Measurements from ENCODE around the gene ZNRF4. TPM values are rescaled to one million over a fixed set of nuclear protein-coding genes. Genes with fewer than 3 reads are reported as not detected.

ZNRF4 gene
- total and polyA plus RNA-seq, 2 of the 8 experiments (the other 6 are each of a cell fraction or from before 2014, with no cell fraction given), result not detected

GRCh38 chr19:5458420-5458819 is 3.2 kb downstream of the ZNRF4 start:
- CTCF ChIA-PET (ENCODE audit: partially characterized antibody), result interaction anchor here (0.7 to 1.2 kb wide), 2 partner anchors 44 to 76 kb away, joined by 3 read pairs; no protein-coding TSS in a partner anchor
- H4K5ac ChIP-seq (ENCODE audit: insufficient read length, low read depth, low read length), result no peak overlapping the region
- H2BK120ac ChIP-seq (replicated peaks; ENCODE audit: low read depth, low read length), result no peak overlapping the region
- no peak overlapping the region for H3K23ac ChIP-seq (ENCODE audit: insufficient read length)
- no peaks in the 10 kb centered on the region for H3K36me3 ChIP-seq (ENCODE audit: control insufficient read depth in 2 of 4, insufficient read depth in 4 of 4, low read length in 3 of 4)
- no peak overlapping the region for H2AK5ac ChIP-seq (ENCODE audit: low read depth, low read length)
- no peaks in the 10 kb centered on the region for H3K23me2 ChIP-seq (ENCODE audit: low read depth, low read length)
- H4K8ac ChIP-seq (ENCODE audit: extremely low read depth, insufficient read depth, low read length), result no peak overlapping the region
- no peak overlapping the region for H3K56ac ChIP-seq (replicated peaks; ENCODE audit: insufficient read length, low read depth, low read length)
- POLR2A ChIA-PET (ENCODE audit: partially characterized antibody), result interaction anchor here (1.1 to 1.2 kb wide), 2 partner anchors 13 to 18 kb away, joined by 3 read pairs; no protein-coding TSS in a partner anchor
- H3K4me3 ChIP-seq (ENCODE audit: extremely low read depth in 1 of 4, insufficient read depth in 2 of 4, low read depth in 3 of 4, low read length in 4 of 4), result no peak overlapping the region
- H3K4me2 ChIP-seq (ENCODE audit: insufficient read depth in 1 of 2, low read depth in 2 of 2, low read length in 2 of 2), result no peak overlapping the region
- no peak overlapping the region for H2BK15ac ChIP-seq (ENCODE audit: low read length)
- H3K4ac ChIP-seq (replicated peaks; ENCODE audit: insufficient read length, low read depth, low read length), result no peak overlapping the region
- H3K27ac ChIP-seq (ENCODE audit: low read depth, low read length), result no peak overlapping the region
- no peak overlapping the region for H4K91ac ChIP-seq (replicated peaks; ENCODE audit: insufficient read length, low read length)
- peaks cover 0 to 1% (median 0%) of the 10 kb centered on the region in 4 experiments; a peak in 3 of 7 replicates for H3K27me3 ChIP-seq (replicated peaks in 1 of 4; ENCODE audit: control insufficient read depth in 3 of 4, extremely low read depth in 1 of 4, insufficient read depth in 3 of 4, low read length in 3 of 4)
- H2BK20ac ChIP-seq (ENCODE audit: low read length), result no peak overlapping the region
- H2AFZ ChIP-seq (ENCODE audit: low read length), result no peak overlapping the region
- FAIRE-seq, result no peak
- H2BK12ac ChIP-seq (ENCODE audit: low read depth, low read length), result no peak overlapping the region
- no peaks in the 10 kb centered on the region for H4K20me1 ChIP-seq (replicated peaks in 1 of 2; ENCODE audit: control insufficient read depth in 1 of 2, insufficient read depth in 2 of 2, low read length in 2 of 2)
- no peak overlapping the region for H3K18ac ChIP-seq (ENCODE audit: extremely low read depth, low read length)
- H3K79me1 ChIP-seq (ENCODE audit: low read depth, low read length), result no peaks in the 10 kb centered on the region
- WGBS, 2 experiments (ENCODE audit: extremely low coverage in 1 of 2, insufficient coverage in 1 of 2, insufficient read length in 1 of 2, insufficient replicate concordance in 2 of 2, low coverage in 1 of 2, low lambda C conversion rate in 2 of 2, missing lambda C conversion rate in 1 of 2), result 87% methylated on average over 7 of the region's 7 CpGs; no CpG with 5 or more reads in 1 of the 2 experiments
- H3K9me3 ChIP-seq (ENCODE audit: insufficient read depth in 2 of 2, low read depth in 1 of 2, low read length in 1 of 2), result 0 out of 4 replicates have a peak, but pooled peaks cover 0 to 3% of the 10 kb centered on the region in 2 experiments
- H2BK5ac ChIP-seq (ENCODE audit: low read depth, low read length), result no peak overlapping the region
- no peak overlapping the region for H3K9ac ChIP-seq (replicated peaks in 1 of 4; ENCODE audit: extremely low read depth in 1 of 4, low read depth in 3 of 4, low read length in 3 of 4)
- no peaks in the 10 kb centered on the region for H3K4me1 ChIP-seq (replicated peaks in 1 of 4; ENCODE audit: control insufficient read depth in 3 of 4, insufficient read depth in 4 of 4, low read length in 3 of 4)
- H3K79me2 ChIP-seq (ENCODE audit: control insufficient read depth in 1 of 2, insufficient read depth in 2 of 2, low read length in 2 of 2), result no peaks in the 10 kb centered on the region
- H3K14ac ChIP-seq (ENCODE audit: insufficient read length), result no peak overlapping the region
- DNase-seq (ENCODE audit: low read depth in 1 of 2, low spot score in 2 of 2), result no peak
- TF ChIP-seq MAFK (IDR thresholded peaks at IDR 0.05; ENCODE audit: low read depth, low read length), result no peak
- no peak for TF ChIP-seq TCF12 (IDR thresholded peaks at IDR 0.05; ENCODE audit: low read depth, low read length)
- TF ChIP-seq CHD2 (IDR thresholded peaks at IDR 0.05; ENCODE audit: low read length), result no peak
- TF ChIP-seq FOSL1 (IDR thresholded peaks at IDR 0.05; ENCODE audit: insufficient read depth, low read depth, low read length), result no peak
- TF ChIP-seq YY1 (IDR thresholded peaks at IDR 0.05; ENCODE audit: low read depth, low read length), result no peak
- no peak for TF ChIP-seq HDAC6 (IDR thresholded peaks at IDR 0.05; ENCODE audit: low read depth, low read length)
- no peak for TF ChIP-seq E2F6 (IDR thresholded peaks at IDR 0.05)
- no peak for TF ChIP-seq POLR2A (IDR thresholded peaks at IDR 0.05; ENCODE audit: control extremely low read depth in 1 of 2, low read depth in 2 of 2, low read length in 2 of 2)
- no peak for TF ChIP-seq MAX (IDR thresholded peaks at IDR 0.05)
- no peak for TF ChIP-seq TAF1 (IDR thresholded peaks at IDR 0.05; ENCODE audit: low read depth, low read length)
- TF ChIP-seq GABPA (IDR thresholded peaks at IDR 0.05; ENCODE audit: borderline replicate concordance, insufficient read depth, low read length), result no peak
- TF ChIP-seq SIX5 (IDR thresholded peaks at IDR 0.05; ENCODE audit: low read depth, low read length), result no peak
- TF ChIP-seq ATF3 (IDR thresholded peaks at IDR 0.05; ENCODE audit: insufficient read depth, low read depth, low read length), result no peak
